Suppressor macrophage treated with lipopolysaccharide for 4 hours (primary cell): ENCODE measurements around the gene ERFL.

ENCODE experiments used
- DNase-seq: peaks from one replicate; pipeline ENCODE4 v3.0.0-alpha.2; 2020

Gene ERFL

GRCh38 chr19:41928221-41928683 is at the start of gene ERFL:
Gene ERFL (minus strand): TSS chr19:41928449. CDS start chr19:41912919, 15,530 bp downstream.
- DNase-seq = no peak

GRCh38 chr19:41977916-41978315 is 49.7 kb upstream of the ERFL start:
- DNase-seq = no peak

DNA sequence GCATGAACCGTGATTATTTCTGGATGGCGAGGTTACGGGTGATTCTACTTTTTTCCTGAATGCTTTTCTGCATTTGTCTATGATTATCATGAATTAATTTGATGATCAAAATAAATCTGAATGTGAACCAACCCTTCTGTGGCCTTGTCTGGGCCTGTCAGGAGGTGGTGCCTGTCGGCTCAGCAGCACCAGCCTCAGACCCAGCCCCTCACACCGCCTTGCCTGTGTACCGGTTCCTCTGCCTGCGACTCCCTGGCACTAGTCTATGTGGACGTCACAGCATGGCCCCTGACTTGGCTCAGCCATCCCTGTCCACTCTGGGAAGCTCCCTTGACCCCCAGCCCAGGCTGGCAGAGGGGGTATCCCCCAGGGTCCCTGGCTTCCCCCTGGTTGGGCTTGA is 46.4 kb upstream of the ERFL start:
- DNase-seq = no peak

- no peak for DNase-seq
These were observed 43.1 kb upstream of the ERFL start for GRCh38 chr19:41971363-41971762.

DNA sequence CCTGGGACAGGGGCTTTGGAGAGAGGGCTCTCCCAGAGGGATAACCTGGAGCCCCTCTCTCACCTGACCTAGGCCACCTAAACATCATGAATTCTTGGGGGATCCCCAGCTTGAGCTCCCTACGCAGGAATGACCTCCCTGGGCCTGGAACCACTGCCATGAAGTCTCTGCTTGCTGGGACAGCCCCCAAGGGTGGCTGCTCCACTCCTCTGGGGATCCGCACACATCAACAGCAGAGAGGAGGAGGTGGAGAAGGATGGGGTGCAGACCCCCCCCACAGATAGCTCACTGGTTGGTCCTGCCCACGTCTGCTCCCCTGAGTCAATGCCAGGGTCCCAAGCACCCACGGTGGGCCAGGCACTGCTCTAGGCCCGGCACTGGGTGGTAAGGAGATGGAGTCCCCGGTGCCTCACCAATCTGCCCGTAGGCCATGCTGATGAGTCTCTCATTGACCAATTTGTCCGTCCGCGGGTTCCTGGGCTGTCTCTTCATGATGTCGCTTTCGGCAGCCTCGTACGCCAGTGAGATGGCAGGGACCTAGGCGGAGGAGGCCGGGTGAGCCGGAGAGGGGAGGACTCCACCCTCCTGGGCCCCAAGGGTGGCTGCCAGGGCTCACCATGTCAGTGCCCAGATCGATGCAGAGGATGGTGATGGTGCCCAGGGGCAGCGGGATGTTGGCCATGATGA is 41.7 kb upstream of the ERFL start:
- no peak for DNase-seq

GRCh38 chr19:41968751-41969595 is 40.7 kb upstream of the ERFL start:
- no peak for DNase-seq

- no peak for DNase-seq
These were observed 39.0 kb upstream of the ERFL start for GRCh38 chr19:41967054-41967783.

- no peak for DNase-seq
These were observed 36.9 kb upstream of the ERFL start for GRCh38 chr19:41965106-41965505.

DNA sequence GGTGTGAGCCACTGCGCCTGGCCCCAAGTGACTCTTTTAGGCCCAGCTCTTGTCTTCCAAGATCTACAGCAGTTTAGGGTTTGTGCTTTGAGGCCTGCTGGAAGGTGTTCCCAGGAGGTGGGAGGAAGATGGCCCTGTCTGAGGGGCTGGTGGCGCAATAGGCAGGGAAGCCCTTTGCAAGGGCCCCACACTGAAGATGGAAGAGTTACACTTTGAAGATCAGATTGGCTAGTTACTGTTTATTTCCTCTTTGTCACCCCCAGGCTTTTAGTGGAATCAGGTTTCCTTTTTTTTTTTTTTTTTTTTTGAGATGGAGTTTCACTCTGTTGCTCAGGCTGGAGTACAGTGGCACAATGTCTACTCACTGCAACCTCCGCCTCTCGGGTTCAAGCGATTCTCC is 32.7 kb upstream of the ERFL start:
- no peak for DNase-seq

GRCh38 chr19:41959056-41960053 is 31.1 kb upstream of the ERFL start, which contains the start of gene RABAC1:
Gene RABAC1 (minus strand): TSS chr19:41959321. CDS start chr19:41959292, 29 bp downstream.
- peak; percentile 89 for DNase-seq

GRCh38 chr19:41958367-41959055 is 30.3 kb upstream of the ERFL start:
- DNase-seq = peak; percentile 73

DNA sequence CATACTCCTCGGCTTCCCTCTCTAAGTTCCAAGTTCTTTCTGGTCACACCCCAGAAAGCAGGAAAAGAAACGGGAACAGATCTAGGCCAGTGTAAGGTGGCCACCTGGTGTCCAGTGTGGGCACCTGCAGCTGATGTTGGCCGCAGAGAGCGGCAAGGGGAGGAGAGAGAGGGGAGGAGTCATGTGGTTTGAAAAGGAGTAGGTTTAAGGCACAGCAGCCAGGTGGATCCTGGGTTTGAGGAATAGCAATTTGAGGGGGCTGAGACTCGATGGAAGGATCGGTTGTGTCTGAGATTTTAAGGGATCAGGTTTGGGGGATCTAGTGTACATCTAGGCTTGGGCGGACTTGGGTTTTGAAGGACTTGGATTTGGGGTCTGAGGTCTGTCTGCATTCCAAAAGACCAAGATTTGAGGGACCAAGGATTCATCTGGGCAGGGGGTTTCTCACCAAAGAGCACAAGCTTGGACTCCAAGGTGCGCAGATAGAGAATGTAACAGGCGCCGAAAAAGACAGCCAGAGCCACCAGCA is 29.7 kb upstream of the ERFL start:
- peak; percentile 75 for DNase-seq

- no peak for DNase-seq
These were observed 29.1 kb upstream of the ERFL start for GRCh38 chr19:41957161-41957837.

GRCh38 chr19:41956621-41957020 is 28.4 kb upstream of the ERFL start:
- no peak for DNase-seq

GRCh38 chr19:41955521-41955920 is 27.3 kb upstream of the ERFL start:
- no peak for DNase-seq

GRCh38 chr19:41951686-41952172 is 23.5 kb upstream of the ERFL start:
- DNase-seq = peak; percentile 88

GRCh38 chr19:41947091-41947490 is 18.8 kb upstream of the ERFL start:
- no peak for DNase-seq

DNA sequence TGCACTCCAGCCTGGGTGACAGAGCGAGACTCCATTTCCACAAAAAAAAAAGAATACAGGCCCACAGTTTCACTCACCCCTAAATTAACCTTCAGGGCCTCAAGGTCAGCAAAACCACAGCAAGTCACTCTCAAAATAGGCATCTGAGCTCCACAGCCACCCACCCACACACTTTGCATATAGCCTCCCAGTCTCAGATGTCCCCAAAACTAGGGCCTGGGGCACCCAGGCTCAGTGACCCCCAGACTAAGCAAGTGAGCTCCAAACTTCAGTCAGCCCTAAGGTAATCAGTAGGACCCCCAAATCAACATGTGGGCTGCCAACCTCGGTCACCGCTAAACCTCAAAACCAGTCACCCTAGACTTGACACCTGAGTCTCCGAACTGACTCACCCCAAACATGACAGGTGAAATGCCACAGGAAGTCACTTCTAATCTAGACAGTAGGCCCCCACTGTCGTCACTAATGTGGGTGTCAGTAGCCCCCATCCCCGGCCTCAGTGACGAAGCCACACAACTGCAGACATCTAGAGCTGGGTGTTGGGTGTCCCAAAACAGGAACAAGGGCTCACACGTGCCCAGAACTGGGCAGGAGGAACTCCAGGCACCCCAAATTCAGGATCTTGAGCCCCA is 17.0 kb upstream of the ERFL start:
- no peak for DNase-seq

- no peak for DNase-seq
These were observed 16.1 kb upstream of the ERFL start for GRCh38 chr19:41944336-41944735.
